ENCODE results near the gene TGFA.

- TF ChIP-seq CTCF (IDR thresholded peaks at IDR 0.05; ENCODE audit: low read depth, low read length) (no peak), EZH2phosphoT487 (IDR thresholded peaks at IDR 0.05; ENCODE audit: low read depth) (no peak)
Observed at GRCh38 chr2:70583091-70583490, 29.5 kb upstream of the TGFA start.

Measured in OCI-LY3 (cell line).